Uterus (tissue), 4 donors: ENCODE results near the gene BACH1. TPM values are rescaled to one million over a fixed set of nuclear protein-coding genes. Genes with fewer than 3 reads are reported as not detected.

Experiments
- DNase-seq, 2 donors: peaks; one replicate each; pipeline ENCODE4 v3.0.0-alpha.2; 2019 to 2020
- H3K27ac ChIP-seq, 2 donors: fragments of 200-600 bp; sonication (generic); 1 replicate in 1 of 2; 2 replicates in 1 of 2; pipeline ENCODE4 v1.5.1; 2016 to 2018
- H3K27me3 ChIP-seq, 2 donors: fragments of 200-600 bp; sonication (generic); one replicate each; pipeline ENCODE4 v1.5.1; 2018 to 2019; ENCODE audit warnings: control low read depth in 1 of 2
- H3K36me3 ChIP-seq, 2 donors: fragments of 200-600 bp; sonication (generic); one replicate each; pipeline ENCODE4 v1.5.1; 2019; ENCODE audit warnings: control low read depth in 1 of 2
- H3K4me1 ChIP-seq, 2 donors: fragments of 200-600 bp; sonication (generic); one replicate each; pipeline ENCODE4 v1.5.1; 2018 to 2019; ENCODE audit warnings: control low read depth in 1 of 2
- H3K4me3 ChIP-seq, 2 donors: fragments of 200-600 bp; sonication (generic); 1 replicate in 1 of 2; 2 replicates in 1 of 2; pipeline ENCODE4 v1.5.1; 2018 to 2019; ENCODE audit warnings: mild to moderate bottlenecking in 1 of 2
- H3K9me3 ChIP-seq, 2 donors: fragments of 200-600 bp; sonication (generic); one replicate each; pipeline ENCODE4 v1.5.1; 2019; ENCODE audit warnings: control low read depth in 1 of 2
- POLR2A ChIP-seq, 2 donors: fragments of 450-650 bp; IDR thresholded peaks; one replicate each; pipeline ENCODE4 v1.6.1; 2016; ENCODE audit warnings: antibody characterized with exemption in 2 of 2, mild to moderate bottlenecking in 1 of 2, moderate library complexity in 1 of 2
- intact Hi-C: fragments of 100-400 bp; cut with DNase I; formaldehyde crosslinking; loops from one replicate; pipeline ENCODE4 v1.15.1; 2023; ENCODE audit warnings: low total_unique reads
- total RNA-seq, 4 donors: library from RNA; depleted of rRNA in 3 of 4; stranded (reverse); fragments of >200 nt in 3 of 4; gene quantifications; one replicate each; pipeline versions ENCODE4 v1.1.0 to v1.2.4, GENCODE V29; 2014 to 2023
- TF ChIP-seq, protein P1 (sequence below), 4 experiments: fragments of 200-600 bp in 2 of 4; fragments of 450-650 bp in 2 of 4; sonication (generic) in 2 of 4; IDR thresholded peaks; one replicate each; pipeline ENCODE4 v1.5.1; 2016 to 2019; ENCODE audit warnings: antibody characterized with exemption in 4 of 4, mild to moderate bottlenecking in 2 of 4, moderate library complexity in 1 of 4
- donor health status: DM: yes; HTN: yes; CAD: no.

The BACH1 gene
- total RNA-seq, 4 donors from 2014 or later = 52.9 to 107 (median 79.1) TPM

DNA sequence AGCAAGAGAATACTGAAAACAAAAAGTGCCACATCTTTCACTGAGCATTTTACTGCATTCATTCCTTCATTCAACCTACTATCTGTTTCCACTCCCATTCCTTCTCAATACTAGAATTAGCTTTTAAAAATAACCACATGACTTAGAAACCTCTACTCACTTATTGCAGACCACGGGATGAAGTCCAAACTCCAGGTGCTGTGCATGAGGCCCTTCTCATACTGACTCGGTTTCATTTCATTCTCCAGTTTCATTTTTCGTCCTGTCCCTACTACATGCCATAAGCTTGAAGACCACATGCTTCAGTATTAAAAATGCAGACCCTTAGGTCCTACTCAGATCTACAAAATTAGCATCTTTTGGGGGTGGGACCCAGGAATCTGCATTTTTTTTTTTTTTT, 2.3 kb upstream of the BACH1 start:
- H3K4me3 ChIP-seq = no peak overlapping the region
- no peak for DNase-seq
- H3K27me3 ChIP-seq = no peaks in the 10 kb centered on the region

DNA sequence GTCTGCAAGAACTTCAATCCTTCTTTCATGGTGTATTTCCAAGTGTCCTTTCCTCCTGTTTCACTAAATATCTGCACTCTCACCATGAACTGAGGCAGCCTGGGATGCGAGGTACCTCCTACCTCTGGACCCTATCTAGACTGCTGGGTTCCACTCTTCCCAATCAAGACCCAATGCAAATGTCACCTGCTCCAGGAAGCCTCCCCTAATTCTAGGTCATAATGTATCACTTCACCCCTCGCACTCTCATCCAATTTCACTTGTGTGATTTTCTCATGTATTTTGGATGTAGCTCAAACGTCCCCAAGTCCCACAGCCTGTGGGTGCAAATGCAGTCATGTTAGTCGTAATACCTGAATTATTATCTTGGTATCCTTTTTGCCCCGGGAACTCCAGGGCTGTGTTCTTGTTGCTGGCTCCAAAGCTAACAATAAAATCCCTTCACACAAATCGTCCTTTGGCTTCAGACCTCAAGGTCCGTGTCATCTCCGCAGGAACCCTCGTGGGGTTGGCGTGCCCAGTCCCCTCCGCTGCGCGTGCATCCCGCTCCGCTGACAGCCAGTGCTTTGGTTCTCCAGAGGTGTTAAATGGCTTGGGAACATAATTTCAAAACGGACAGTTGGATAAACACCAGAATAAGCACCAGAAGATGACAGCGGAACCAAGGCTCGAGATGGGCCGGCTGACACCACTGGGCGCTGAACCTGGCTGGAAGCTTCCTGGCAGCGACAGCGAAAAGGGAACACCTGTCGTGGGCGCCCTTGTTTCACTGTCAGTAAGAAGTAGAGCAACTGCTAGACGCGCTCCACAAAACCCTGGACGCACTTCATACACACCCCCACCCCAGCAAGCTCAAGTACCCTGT, 1.0 kb upstream of the BACH1 start:
- Histone ChIP-seq H3K27me3 (no peaks in the 10 kb centered on the region), H3K9me3 (no peaks in the 10 kb centered on the region), H3K4me1 (peaks cover 0 to 3% of the 10 kb centered on the region in 2 donors), H3K4me3 (peak overlapping the region; percentile 69 to 71), H3K27ac (peak overlapping the region; percentile 92 to 93), H3K36me3 (no peaks in the 10 kb centered on the region)
- TF ChIP-seq, protein P1, sequence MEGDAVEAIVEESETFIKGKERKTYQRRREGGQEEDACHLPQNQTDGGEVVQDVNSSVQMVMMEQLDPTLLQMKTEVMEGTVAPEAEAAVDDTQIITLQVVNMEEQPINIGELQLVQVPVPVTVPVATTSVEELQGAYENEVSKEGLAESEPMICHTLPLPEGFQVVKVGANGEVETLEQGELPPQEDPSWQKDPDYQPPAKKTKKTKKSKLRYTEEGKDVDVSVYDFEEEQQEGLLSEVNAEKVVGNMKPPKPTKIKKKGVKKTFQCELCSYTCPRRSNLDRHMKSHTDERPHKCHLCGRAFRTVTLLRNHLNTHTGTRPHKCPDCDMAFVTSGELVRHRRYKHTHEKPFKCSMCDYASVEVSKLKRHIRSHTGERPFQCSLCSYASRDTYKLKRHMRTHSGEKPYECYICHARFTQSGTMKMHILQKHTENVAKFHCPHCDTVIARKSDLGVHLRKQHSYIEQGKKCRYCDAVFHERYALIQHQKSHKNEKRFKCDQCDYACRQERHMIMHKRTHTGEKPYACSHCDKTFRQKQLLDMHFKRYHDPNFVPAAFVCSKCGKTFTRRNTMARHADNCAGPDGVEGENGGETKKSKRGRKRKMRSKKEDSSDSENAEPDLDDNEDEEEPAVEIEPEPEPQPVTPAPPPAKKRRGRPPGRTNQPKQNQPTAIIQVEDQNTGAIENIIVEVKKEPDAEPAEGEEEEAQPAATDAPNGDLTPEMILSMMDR (IDR thresholded peaks at IDR 0.05) = no peak
- TF ChIP-seq POLR2A (IDR thresholded peaks at IDR 0.05) = no peak
- no peak for DNase-seq
- intact Hi-C loops = loop anchor here (10.0 kb wide), 1 partner anchor 67 kb away; no protein-coding TSS in a partner anchor

More for the DNA sequence above, 2.3 kb upstream of the BACH1 start:
- no peak overlapping the region for H3K27ac ChIP-seq
- no peaks in the 10 kb centered on the region for H3K4me1 ChIP-seq
- TF ChIP-seq, protein P1 (IDR thresholded peaks at IDR 0.05) = no peak
- TF ChIP-seq POLR2A (IDR thresholded peaks at IDR 0.05) = no peak
- no peaks in the 10 kb centered on the region for H3K36me3 ChIP-seq
- H3K9me3 ChIP-seq = no peaks in the 10 kb centered on the region
- intact Hi-C loops = loop anchor here (10.0 kb wide), 1 partner anchor 68 kb away; no protein-coding TSS in a partner anchor

DNA sequence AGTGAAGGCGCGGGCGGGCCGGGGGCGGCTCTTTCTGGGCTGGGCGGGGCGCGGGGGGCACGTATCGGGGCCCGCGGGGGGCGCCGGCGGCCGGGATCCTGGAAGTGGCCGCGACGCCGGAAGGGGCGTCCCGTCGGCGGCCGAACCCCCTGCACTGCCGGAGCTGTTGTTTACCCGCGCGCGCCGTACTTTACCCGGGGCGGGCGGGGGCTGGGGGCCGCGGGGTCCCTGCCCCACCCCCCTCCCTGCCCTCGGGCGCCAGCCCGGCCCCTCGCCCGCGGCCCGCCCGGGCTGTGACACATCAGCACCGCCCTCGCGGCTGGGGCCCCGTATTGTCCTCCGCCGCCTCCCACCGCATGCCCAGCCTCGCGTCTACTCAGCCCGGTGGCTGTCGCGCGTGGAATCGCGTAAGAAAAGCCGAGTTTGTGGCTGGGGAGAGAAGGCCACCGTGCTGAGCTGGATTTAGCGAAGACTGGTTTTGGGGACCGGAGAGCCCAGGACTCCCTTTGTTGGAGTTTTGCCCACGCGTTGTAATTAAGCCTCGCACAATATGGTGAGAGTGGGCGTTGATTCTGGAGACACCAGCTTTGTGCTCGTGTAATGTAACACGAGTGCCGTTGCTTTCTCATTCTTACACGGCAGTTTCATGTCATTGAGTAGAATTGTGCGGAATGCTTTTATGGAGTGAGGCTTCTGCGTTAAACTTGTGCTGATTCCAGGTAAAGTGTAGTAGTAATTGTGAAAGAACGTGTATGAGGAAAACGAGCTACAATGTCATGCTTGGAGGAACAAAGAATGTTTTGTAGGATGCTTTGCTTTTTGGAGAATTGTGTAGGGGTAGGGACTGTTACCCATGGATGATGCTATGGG, 559 bp downstream of the BACH1 start:
- DNase-seq = peak; percentile 53 to 55
- H3K4me1 ChIP-seq = peaks cover under 1 to 4% of the 10 kb centered on the region in 2 donors
- no peaks in the 10 kb centered on the region for H3K36me3 ChIP-seq
- H3K9me3 ChIP-seq = no peaks in the 10 kb centered on the region
- H3K27ac ChIP-seq = peak overlapping the region; percentile 92 to 93
- H3K4me3 ChIP-seq = peak overlapping the region; percentile 69 to 71
- H3K27me3 ChIP-seq = no peaks in the 10 kb centered on the region
- intact Hi-C loops = loop anchor here (10.0 kb wide), 1 partner anchor 66 kb away; no protein-coding TSS in a partner anchor
- TF ChIP-seq, protein P1 (IDR thresholded peaks at IDR 0.05) = no peak
- no peak for TF ChIP-seq POLR2A (IDR thresholded peaks at IDR 0.05)

DNA sequence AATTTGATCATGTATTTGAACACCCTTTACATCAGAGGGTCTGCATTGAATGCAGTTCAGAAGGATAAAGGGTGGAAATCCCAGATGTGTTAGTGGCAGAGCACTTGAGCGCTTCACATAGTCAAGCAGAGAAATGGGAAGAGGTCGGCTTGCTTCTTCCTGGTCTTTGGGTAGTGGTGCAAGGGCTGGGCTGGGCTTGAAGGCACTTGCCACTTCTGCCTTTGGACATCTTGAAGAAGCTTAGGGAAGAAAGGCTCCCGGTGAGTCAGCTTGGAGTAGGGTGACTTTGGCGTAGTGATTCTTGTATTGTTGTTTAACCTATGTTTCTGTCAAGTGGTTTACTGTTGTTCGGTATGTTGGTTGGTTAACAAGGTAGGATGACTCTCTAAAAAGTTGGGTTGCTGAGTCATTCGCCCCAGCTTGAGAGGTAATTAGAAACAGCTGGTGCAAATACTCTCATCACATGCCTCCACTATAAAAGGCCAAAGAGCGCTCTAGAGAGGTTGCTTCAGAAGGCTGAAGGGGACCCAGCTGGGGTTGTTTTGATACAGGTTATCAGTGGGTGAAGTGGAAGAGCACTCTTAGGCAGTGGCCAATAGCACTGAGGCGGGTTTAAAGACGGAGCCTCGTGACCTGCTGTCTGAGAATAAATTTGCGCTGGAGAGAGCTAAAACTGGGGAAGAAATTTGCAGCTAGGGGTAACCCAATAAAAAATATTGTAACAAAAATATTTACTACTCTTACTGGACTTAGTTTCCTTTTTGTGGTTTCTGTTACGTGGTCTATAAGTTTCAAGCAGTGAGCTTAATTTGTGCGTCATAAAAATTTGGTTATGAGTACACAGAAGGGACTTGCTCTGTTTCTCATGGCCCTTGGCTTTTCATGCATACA, 1.4 kb downstream of the BACH1 start:
- H3K4me1 ChIP-seq = peaks cover 4 to 8% of the 10 kb centered on the region in 2 donors
- TF ChIP-seq POLR2A (IDR thresholded peaks at IDR 0.05) = no peak
- TF ChIP-seq, protein P1 (IDR thresholded peaks at IDR 0.05) = no peak

More for the DNA sequence above, 1.4 kb downstream of the BACH1 start:
- DNase-seq = peak in 1 of 2 donors; percentile 31
- Histone ChIP-seq H3K36me3 (no peaks in the 10 kb centered on the region), H3K4me3 (peak overlapping the region; percentile 69 to 71), H3K27ac (peak overlapping the region; percentile 92 to 93), H3K27me3 (no peaks in the 10 kb centered on the region), H3K9me3 (no peaks in the 10 kb centered on the region)
- intact Hi-C loops = loop anchor here (10.0 kb wide), 1 partner anchor 65 kb away; no protein-coding TSS in a partner anchor
